ENCODE data around the gene CCL28.

The CCL28 gene

DNA sequence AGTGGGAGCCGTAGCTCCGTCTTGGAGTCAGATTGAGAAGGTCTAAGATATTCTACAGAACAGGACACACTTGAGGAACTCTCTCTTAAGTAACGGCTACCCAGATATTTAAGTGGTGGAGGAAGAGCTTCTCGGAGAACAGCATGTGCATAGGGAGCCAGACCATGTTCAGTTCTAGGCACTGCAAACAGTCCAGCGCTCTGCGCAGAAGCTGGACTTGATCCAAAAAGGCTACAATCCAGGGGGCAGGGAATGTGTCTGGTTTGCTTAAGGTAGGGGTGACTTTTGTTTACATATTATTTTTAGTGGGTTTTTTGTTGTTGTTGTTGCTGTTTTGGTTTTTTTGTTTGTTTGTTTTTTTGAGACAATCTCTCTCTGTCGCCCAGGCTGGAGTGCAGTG, 16.8 kb upstream of the CCL28 start:
- TF ChIP-seq, protein P1, sequence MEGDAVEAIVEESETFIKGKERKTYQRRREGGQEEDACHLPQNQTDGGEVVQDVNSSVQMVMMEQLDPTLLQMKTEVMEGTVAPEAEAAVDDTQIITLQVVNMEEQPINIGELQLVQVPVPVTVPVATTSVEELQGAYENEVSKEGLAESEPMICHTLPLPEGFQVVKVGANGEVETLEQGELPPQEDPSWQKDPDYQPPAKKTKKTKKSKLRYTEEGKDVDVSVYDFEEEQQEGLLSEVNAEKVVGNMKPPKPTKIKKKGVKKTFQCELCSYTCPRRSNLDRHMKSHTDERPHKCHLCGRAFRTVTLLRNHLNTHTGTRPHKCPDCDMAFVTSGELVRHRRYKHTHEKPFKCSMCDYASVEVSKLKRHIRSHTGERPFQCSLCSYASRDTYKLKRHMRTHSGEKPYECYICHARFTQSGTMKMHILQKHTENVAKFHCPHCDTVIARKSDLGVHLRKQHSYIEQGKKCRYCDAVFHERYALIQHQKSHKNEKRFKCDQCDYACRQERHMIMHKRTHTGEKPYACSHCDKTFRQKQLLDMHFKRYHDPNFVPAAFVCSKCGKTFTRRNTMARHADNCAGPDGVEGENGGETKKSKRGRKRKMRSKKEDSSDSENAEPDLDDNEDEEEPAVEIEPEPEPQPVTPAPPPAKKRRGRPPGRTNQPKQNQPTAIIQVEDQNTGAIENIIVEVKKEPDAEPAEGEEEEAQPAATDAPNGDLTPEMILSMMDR (IDR thresholded peaks at IDR 0.05), result no peak

DNA sequence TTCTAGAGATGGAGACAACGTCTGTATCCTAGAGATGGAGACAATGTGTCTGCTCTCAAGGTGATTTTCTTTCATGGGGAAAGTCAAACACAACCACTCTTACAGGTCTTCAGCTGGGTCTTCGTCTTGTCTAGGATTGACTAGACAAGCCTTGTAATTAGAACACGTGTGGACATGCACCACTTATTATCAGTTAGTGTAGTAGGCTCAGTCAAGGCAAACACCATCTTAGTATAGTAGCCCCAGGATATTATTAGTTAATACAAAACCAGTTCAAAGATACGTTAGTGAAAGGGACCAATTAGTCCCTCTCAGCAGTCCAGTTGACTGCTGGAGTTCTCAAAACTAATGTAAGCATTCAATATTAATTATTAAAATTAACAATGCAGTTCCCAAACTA, 15.1 kb upstream of the CCL28 start:
- TF ChIP-seq, protein P1 (IDR thresholded peaks at IDR 0.05), result no peak

DNA sequence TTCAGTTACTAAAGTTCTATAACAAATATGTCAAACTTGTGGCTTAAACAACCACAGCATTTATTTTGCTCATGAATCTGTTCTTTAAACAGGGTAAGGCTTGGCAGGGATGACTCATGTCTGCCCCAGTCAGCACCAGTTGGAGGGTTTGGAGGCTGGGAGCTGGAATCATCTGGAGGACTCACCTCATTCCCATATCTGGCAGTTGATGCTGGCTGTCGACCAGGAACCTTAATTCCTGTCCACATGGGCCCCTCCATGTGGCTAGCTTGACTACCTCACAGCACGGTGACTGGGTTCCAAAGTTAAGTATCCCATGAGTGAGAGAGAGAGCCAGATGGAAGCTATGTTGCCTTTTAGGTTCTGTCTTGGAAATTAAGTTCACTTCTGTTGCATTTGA, 13.8 kb upstream of the CCL28 start:
- TF ChIP-seq, protein P1 (IDR thresholded peaks at IDR 0.05), result no peak

DNA sequence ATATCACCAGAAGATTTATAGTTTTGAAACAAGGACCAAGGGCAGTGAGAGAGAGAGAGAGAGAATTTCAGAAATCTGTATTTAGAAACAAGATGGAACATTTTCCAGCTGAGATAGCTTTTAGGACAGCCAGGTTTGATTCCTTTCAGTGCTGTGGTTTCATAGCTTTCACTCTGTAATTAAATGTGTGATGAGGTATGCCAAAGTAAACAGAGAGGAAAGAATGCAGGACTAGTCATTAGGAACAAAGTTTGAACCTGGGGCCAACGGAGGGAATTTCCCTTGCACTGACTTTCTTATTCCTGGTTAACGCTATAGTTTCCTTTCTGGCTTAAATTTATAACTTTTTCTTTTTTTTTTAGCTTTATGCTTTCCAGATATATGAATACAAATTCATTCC, 10.0 kb upstream of the CCL28 start:
- TF ChIP-seq, protein P1 (IDR thresholded peaks at IDR 0.05), result no peak

DNA sequence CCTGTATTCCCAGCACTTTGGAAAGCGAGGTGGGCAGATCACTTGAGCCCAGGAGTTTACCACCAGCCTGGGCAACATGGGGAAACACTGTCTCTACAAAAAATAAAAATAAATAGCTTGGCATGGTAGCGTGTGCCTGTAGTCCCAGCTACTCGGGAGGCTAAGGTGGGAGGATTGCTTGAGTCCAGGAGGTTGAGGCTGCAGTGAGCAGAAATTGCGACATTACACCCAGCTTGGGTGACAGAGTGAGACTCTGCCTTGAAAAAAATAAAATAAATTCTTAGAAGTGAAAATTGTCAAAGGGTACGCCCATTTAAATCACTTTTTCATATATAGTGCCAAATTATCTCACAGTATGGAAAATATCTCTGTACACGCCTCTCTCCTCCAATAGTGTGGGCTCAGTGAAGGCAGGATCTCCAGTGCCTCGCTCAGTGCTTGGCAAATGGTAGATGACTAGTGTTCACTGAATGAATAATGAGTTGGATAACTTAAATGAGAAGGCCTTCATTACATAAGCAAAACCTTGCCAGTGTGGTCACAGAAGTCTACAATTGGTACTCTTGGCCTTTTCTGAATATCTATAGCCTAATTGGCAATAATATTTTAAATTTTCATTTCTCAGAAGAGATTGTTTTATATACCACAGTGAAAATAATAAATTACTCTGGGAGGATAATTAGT, 9.4 kb upstream of the CCL28 start:
- TF ChIP-seq, protein P1 (IDR thresholded peaks at IDR 0.05), result no peak

DNA sequence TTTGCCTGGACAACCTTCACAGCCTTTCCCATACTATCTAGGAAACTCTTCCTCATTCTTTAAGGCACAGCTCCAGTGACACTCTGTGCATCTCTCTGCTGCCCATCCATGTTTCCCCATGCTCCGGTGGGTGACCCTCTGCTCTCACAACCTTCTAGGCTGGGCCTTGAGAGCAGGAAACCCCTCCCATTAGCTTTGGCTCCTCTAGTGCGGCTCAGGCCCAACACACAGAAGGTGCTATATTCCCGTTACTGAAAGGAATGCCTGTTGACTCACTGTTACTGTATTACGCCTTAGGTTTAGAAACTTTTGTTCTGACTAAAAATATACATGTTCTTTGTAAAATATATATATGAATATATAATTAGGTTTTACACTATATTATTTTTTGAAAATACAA, 8.1 kb upstream of the CCL28 start:
- TF ChIP-seq, protein P1 (IDR thresholded peaks at IDR 0.05), result no peak

DNA sequence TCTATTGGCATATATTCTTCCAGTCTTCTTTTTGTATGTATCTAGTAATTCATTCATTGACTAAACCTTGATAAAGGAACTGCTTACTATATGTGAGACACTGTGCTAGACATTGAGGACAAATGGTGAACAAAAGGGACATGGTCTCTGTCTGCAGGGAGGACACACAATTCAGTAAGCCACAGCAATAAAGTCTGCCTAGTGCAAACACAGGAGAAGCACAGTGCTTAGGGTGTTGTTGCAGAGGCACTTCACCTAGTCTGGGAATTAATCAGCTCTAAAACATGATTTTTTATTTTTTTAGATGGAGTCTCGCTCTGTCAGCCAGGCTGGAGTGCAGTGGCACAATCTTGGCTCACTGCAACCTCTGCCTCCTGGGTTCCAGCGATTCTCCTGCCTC, 6.4 kb upstream of the CCL28 start:
- TF ChIP-seq, protein P1 (IDR thresholded peaks at IDR 0.05), result no peak

Data from LNCAP (cell line).